Astrocyte of the spinal cord (primary cell): ENCODE measurements around the gene SMG6.
A peak's percentile ranks its signal among the peaks of the same experiment; 100 is the strongest.

Source experiments
- DNase-seq: peaks from one replicate; pipeline ENCODE4 v3.0.0; 2011; ENCODE audit warnings: low read depth, low spot score
- H3K4me3 ChIP-seq: 2 replicates; pipeline ENCODE4 v1.5.1; 2011; ENCODE audit warnings: low read depth, mild to moderate bottlenecking, low read length, moderate library complexity
- in situ Hi-C: cut with HindIII; loops from 2 replicates; pipeline ENCODE4 v1.10.0; 2017; ENCODE audit warnings: low sequenced_read_pairs
- TF ChIP-seq, protein P1 (sequence below): IDR thresholded peaks from 2 replicates; pipeline ENCODE4 v1.5.1; 2012; ENCODE audit warnings: low read depth, mild to moderate bottlenecking, low read length, inconsistent platforms

The SMG6 gene

DNA sequence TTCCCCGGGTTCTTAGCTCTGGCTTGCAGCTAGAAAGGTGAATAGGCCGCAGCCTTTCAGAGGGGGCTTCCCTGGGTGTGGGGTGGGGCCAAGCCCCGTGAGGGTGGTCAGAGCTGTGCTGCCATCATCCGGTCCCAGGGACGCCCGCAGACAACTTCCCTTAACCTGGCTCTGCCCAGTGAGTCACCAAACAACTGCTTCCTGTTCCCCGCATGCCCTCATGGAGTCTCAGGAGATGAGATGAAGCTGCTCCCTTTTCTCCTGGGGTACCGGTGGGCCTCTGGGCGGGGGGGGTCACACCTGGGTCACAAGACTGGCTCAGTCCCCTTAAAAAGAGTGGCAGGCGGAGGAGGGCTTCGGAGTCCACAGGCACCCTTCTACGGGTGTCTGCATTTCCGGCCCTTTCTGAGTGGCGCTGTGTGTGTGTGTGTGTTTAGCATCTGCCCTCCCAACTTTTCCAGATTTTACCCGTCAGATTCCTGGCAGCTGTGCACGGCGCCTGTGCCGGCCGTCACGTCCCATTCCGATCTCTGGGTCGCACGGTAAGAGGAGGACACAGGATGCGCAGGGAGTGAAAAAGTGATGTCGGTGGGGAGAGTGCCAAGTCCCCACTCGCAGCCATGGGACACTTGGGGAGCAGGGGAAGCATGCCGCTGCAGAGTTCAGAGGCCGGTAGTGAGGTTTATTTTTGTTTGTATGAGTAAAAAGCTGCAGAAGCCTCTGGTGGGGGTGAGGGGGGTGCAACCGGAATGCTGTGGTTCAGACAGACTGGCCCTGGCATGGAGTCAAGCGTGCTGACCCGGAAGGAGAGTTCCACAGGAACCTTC is 231.9 kb downstream of the SMG6 start:
- DNase-seq, result peak; percentile 78
- TF ChIP-seq, protein P1, sequence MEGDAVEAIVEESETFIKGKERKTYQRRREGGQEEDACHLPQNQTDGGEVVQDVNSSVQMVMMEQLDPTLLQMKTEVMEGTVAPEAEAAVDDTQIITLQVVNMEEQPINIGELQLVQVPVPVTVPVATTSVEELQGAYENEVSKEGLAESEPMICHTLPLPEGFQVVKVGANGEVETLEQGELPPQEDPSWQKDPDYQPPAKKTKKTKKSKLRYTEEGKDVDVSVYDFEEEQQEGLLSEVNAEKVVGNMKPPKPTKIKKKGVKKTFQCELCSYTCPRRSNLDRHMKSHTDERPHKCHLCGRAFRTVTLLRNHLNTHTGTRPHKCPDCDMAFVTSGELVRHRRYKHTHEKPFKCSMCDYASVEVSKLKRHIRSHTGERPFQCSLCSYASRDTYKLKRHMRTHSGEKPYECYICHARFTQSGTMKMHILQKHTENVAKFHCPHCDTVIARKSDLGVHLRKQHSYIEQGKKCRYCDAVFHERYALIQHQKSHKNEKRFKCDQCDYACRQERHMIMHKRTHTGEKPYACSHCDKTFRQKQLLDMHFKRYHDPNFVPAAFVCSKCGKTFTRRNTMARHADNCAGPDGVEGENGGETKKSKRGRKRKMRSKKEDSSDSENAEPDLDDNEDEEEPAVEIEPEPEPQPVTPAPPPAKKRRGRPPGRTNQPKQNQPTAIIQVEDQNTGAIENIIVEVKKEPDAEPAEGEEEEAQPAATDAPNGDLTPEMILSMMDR, result no peak
- H3K4me3 ChIP-seq, result no peak overlapping the region
- in situ Hi-C loops, result no loop called here

DNA sequence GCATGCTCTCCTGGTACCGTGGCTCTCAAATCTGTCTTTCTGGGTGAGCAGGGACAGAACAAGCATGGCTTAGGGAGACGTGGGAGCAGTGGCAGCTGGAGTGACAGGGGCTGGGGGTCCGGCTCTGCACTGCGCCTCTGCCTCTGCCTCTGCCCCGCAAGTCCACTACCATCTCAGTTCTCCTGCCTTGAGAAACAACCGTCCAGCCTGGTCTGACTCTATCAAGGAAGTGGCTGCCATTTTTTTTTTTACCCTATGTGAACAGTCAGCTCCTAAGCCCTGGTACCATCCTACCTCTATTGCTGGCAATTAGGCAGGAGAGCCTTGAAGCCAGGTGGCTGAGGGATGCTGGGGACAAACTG is 232.6 kb downstream of the SMG6 start:
- TF ChIP-seq, protein P1, result no peak
- in situ Hi-C loops, result no loop called here
- H3K4me3 ChIP-seq, result no peak overlapping the region

DNA sequence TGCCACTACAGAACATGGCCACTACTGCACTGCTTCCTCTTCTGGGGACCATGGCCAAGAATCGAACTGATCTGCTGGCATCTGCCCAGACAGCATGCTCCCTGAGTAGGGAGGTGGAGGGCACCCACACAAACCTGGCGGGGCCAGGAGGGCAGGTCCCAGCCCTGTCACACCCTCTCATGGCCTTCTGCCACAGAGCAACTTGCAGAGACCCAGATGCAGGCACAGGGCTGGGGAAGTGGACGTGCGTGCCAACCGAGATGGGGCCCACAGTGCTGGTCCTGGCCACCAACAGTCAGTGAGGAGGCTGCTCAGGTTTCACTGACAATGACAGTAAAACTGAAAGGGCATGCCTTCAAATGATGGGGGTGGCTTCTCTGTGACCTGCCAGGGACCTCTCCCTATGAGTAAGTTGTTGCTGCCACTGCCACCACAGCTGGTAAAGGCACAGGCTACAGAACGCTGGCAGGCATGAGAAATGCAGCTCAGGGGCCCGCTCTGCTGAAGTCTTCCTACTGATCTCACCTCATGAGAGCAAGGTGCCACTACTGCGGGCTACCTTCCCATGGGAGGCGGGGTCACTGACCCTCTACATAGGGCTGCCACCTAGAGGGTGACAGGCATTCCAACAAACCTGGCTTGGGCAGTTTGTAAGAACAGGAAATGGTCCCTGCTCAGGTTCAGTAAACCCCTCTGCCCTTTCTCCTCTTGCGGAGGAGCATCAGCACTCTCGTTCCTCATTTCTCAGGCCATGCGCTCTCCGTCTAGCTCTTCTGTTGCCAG is 233.2 kb downstream of the SMG6 start:
- H3K4me3 ChIP-seq, result no peak overlapping the region
- DNase-seq, result no peak
- TF ChIP-seq, protein P1, result no peak
- in situ Hi-C loops, result no loop called here

More for the DNA sequence above, 232.6 kb downstream of the SMG6 start:
- no peak for DNase-seq

DNA sequence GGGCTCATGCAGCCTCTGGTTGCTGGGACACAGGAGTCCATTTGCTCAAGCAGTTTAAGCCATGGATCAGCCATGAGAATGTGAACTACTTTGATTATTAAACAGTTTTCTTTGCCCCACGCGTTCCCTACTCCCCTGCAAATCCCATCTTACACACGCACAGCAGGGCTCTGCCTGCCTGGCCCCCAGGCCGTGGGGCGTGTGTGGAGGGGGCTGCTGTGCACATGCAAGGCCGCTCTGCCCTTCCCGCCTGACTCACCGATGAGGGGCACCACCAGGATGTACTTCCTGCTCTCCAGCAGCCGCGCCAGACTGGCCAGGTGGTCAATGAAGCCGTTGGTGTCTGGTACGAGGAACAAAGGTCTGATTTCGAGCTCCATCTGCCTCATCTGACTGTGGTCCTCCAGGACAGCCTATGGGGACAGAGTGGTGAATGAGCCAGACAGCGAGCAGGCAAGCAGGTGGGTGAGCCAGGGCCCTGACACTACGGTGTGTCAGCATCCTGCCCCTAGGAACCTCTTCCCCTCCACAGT is 235.0 kb downstream of the SMG6 start:
- no peak for DNase-seq
- TF ChIP-seq, protein P1, result no peak
- no peak overlapping the region for H3K4me3 ChIP-seq
- in situ Hi-C loops, result loop anchor here (10.0 kb wide), 1 partner anchor 106 kb away; no protein-coding TSS in a partner anchor

DNA sequence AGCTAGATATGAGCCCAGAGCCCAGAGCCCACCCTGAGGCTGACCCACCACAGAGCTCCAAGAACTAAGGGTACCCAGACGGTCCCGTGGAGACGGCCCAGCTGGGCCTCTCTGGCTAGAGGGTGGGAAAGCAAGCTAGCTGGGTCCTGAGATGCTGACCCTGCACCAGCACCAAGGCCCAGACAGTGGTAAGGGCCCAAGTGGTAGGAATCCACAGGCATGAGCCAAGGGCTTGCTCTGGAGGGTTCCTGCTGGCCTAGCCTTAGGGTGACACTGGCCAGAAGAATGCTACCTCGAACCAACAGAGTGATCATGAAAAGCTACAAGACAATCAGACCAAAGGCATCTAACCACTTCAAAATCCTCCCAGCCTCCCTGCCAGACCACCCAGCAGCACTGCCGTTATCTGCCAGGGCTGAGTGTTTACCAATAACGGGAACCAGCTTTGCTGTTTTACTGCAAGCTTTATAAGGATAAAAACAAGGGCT is 235.5 kb downstream of the SMG6 start:
- TF ChIP-seq, protein P1, result peak; percentile 26
- peak; percentile 92 for DNase-seq
- in situ Hi-C loops, result loop anchor here (10.0 kb wide), 1 partner anchor 107 kb away; no protein-coding TSS in a partner anchor
- H3K4me3 ChIP-seq, result no peak overlapping the region

DNA sequence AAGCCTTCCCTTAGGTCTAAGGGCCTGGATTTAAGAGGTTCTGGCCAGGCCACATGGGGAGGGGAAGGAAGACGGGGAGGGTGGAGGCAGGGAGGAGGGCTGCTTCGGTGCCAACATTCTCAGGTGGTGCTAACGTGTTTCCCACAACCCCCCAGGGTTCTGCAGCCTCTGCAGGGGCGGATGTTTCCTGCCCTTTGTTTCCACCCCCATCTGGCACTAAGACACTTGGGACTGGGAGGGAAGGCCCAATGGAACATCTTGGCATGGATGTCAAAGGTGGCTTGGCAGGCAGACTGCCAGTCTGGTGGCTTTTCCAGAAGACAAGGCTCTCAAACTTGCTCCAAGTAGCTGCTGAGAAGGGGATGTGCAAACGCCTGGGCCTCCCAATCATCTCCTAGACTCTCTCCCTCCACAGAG is 236.0 kb downstream of the SMG6 start:
- TF ChIP-seq, protein P1, result no peak
- DNase-seq, result peak; percentile 86
- H3K4me3 ChIP-seq, result no peak overlapping the region
- in situ Hi-C loops, result loop anchor here (10.0 kb wide), 1 partner anchor 107 kb away; no protein-coding TSS in a partner anchor
